Measurements from ENCODE around the gene GUCA1A.
"Not testable (repeated sequence)": the region's sequence is repeated elsewhere in the genome, so short reads cannot be mapped to it uniquely, and the experiment has no call there.

The GUCA1A gene

DNA sequence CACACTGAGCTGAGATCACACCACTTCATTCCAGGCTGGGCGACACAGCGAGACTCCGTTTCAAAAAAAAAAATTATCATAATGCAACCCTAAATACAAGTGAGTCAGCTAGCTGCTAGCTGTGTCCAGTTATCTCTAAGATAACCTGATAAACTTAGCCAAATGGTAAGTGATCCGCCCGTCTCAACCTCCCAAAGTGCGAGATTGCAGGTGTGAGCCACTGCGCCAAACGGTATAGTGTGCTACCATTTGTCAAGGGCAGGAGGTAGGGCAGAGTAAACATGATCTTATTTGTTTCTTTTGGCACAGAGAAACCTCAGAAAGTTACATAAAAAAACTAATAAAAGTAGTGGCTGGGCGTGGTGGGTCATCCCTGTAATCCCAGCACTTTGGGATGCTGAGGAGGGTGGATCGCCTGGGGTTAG, 26.0 kb upstream of the GUCA1A start:
- no peak overlapping the region for H3K27ac ChIP-seq (ENCODE audit: low read length)
- no peaks in the 10 kb centered on the region for H3K36me3 ChIP-seq (ENCODE audit: control insufficient read depth, insufficient read depth, low read length)
- H3K4me1 ChIP-seq (ENCODE audit: control insufficient read depth, insufficient read depth, low read length) = 0 out of 2 replicates have a peak, but pooled peaks cover 2% of the 10 kb centered on the region
- no CpG with 5 or more reads among the region's 10 CpGs for WGBS (ENCODE audit: insufficient coverage, insufficient read length)
- DNase-seq (ENCODE audit: low read depth, low spot score) = no peak
- H3K9me3 ChIP-seq (ENCODE audit: control insufficient read depth, insufficient read depth, low read length) = no peaks in the 10 kb centered on the region
- no peaks in the 10 kb centered on the region for H3K27me3 ChIP-seq (ENCODE audit: control insufficient read depth, insufficient read depth, low read length)
- H3K4me3 ChIP-seq (ENCODE audit: low read length) = no peak overlapping the region

DNA sequence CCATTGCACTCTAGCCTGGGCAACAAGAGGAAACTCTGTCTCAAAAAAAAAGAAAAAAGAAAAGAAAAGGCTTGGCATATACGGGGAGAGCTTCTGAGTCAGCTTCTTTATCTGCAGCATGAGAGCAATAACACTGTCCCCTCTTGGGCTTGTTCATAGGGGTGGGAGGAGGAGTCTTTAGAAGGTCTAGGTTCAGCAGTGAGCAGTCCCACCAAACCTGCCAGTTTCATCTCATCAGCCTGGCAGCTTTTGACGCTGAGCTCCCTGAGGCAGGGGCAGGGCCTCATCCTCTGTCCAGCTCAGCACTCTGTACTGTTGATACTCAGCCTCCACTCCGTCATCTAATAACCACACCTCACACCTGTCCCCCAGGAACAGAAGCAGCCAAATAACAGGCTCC, 25.1 kb upstream of the GUCA1A start:
- Histone ChIP-seq H3K27ac (ENCODE audit: low read length) (no peak overlapping the region), H3K4me3 (ENCODE audit: low read length) (no peak overlapping the region), H3K36me3 (ENCODE audit: control insufficient read depth, insufficient read depth, low read length) (no peaks in the 10 kb centered on the region), H3K9me3 (ENCODE audit: control insufficient read depth, insufficient read depth, low read length) (no peaks in the 10 kb centered on the region), H3K4me1 (ENCODE audit: control insufficient read depth, insufficient read depth, low read length) (0 out of 2 replicates have a peak, but pooled peaks cover 2% of the 10 kb centered on the region), H3K27me3 (ENCODE audit: control insufficient read depth, insufficient read depth, low read length) (no peaks in the 10 kb centered on the region)
- DNase-seq (ENCODE audit: low read depth, low spot score) = no peak
- WGBS (ENCODE audit: insufficient coverage, insufficient read length) = no CpG with 5 or more reads among the region's 3 CpGs

DNA sequence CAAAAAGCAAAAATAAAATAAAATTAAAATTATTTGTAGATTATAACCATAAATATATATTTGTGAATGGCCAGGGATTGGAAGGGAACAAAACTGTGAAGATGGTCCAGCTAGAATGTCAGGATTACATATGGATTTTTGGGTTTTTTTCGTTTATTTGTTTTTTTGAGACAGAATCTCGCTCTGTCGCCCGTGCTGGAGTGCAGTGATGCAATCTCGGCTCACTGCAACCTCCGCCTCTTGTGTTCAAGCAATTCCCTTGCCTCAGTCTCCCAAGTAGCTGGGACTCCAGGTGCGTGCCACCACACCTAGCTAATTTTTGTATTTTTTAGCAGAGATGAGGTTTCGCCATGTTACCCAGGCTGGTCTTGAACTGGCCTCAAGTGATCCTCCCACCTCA, 22.9 kb upstream of the GUCA1A start:
- DNase-seq (ENCODE audit: low read depth, low spot score) = no peak
- no CpG with 5 or more reads among the region's 8 CpGs for WGBS (ENCODE audit: insufficient coverage, insufficient read length)

GRCh38 chr6:42152024-42152423, 21.1 kb upstream of the GUCA1A start:
- DNase-seq (ENCODE audit: low read depth, low spot score) = no peak
- no CpG with 5 or more reads among the region's 8 CpGs for WGBS (ENCODE audit: insufficient coverage, insufficient read length)
- Histone ChIP-seq H3K27me3 (ENCODE audit: control insufficient read depth, insufficient read depth, low read length) (no peaks in the 10 kb centered on the region), H3K4me1 (ENCODE audit: control insufficient read depth, insufficient read depth, low read length) (peaks cover 5% of the 10 kb centered on the region), H3K27ac (ENCODE audit: low read length) (no peak overlapping the region), H3K36me3 (ENCODE audit: control insufficient read depth, insufficient read depth, low read length) (no peaks in the 10 kb centered on the region), H3K9me3 (ENCODE audit: control insufficient read depth, insufficient read depth, low read length) (no peaks in the 10 kb centered on the region), H3K4me3 (ENCODE audit: low read length) (no peak overlapping the region)

More for the DNA sequence above, 22.9 kb upstream of the GUCA1A start:
- Histone ChIP-seq H3K27ac (ENCODE audit: low read length) (no peak overlapping the region), H3K27me3 (ENCODE audit: control insufficient read depth, insufficient read depth, low read length) (no peaks in the 10 kb centered on the region), H3K36me3 (ENCODE audit: control insufficient read depth, insufficient read depth, low read length) (no peaks in the 10 kb centered on the region), H3K9me3 (ENCODE audit: control insufficient read depth, insufficient read depth, low read length) (no peaks in the 10 kb centered on the region), H3K4me3 (ENCODE audit: low read length) (no peak overlapping the region), H3K4me1 (ENCODE audit: control insufficient read depth, insufficient read depth, low read length) (0 out of 2 replicates have a peak, but pooled peaks cover 2% of the 10 kb centered on the region)

GRCh38 chr6:42152528-42153213, 20.5 kb upstream of the GUCA1A start:
- DNase-seq (ENCODE audit: low read depth, low spot score); H3K27ac ChIP-seq (ENCODE audit: low read length); H3K36me3 ChIP-seq (ENCODE audit: control insufficient read depth, insufficient read depth, low read length); H3K27me3 ChIP-seq (ENCODE audit: control insufficient read depth, insufficient read depth, low read length); H3K9me3 ChIP-seq (ENCODE audit: control insufficient read depth, insufficient read depth, low read length); H3K4me1 ChIP-seq (ENCODE audit: control insufficient read depth, insufficient read depth, low read length); H3K4me3 ChIP-seq (ENCODE audit: low read length): not testable (repeated sequence)
- 100% methylated on average over 1 of the region's 4 CpGs for WGBS (ENCODE audit: insufficient coverage, insufficient read length)

DNA sequence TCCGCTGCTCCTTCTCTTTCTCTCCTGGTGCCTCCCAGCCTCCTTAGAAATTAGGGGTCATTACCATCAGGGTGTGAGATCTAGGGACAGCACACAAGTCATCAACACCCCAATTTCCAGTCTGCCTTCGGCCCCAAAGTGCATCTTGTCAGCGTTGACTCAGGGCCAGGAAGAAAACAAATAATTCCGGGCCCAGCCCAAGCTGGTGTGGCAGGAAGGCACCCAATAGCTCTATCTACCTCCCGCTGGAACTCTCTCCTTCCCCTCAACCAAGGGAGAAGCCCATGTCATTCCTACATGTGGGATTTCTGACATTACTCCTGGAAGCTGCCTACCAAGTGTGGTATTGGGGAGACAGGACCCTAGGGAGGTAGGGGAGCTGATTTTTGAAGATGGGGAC, 19.2 kb upstream of the GUCA1A start:
- H3K4me1 ChIP-seq (ENCODE audit: control insufficient read depth, insufficient read depth, low read length) = peaks cover 3% of the 10 kb centered on the region
- no peaks in the 10 kb centered on the region for H3K36me3 ChIP-seq (ENCODE audit: control insufficient read depth, insufficient read depth, low read length)
- no peak overlapping the region for H3K4me3 ChIP-seq (ENCODE audit: low read length)
- H3K9me3 ChIP-seq (ENCODE audit: control insufficient read depth, insufficient read depth, low read length) = no peaks in the 10 kb centered on the region
- H3K27me3 ChIP-seq (ENCODE audit: control insufficient read depth, insufficient read depth, low read length) = no peaks in the 10 kb centered on the region
- no CpG with 5 or more reads among the region's 5 CpGs for WGBS (ENCODE audit: insufficient coverage, insufficient read length)
- no peak for DNase-seq (ENCODE audit: low read depth, low spot score)
- no peak overlapping the region for H3K27ac ChIP-seq (ENCODE audit: low read length)

DNA sequence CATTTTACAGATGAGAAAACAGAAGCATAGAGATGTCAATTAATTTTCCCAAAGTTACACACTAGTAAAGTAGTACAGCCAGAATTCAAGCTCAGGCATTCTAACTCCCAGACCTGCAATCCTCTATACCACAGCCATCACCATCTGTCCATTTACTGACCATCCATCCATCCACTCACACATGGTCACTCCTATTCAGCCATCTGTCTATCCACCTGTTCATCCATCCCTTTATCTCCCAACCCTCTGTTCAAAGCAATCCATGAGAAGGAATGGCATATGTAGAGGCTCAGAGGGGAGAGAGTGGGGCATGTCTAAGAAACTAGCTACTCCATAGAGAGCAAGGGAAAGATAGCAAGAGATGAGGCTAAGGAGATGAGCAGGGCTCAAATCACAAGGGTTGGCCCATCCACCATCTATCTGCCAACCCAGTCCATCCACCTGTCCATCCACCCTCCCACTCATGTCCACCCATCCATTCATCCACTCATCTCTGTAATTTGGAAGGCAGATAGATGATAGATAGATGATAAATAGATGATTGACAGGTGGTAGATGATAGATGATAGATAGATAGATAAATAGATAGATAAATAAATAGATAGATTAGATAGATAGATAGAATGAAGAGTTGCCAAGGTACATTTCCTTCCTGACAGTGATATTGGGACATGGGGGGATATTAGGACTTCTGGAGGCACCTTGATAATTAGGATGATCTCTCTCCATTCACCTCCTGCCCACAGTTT, 18.5 kb upstream of the GUCA1A start:
- Histone ChIP-seq H3K9me3 (ENCODE audit: control insufficient read depth, insufficient read depth, low read length) (no peaks in the 10 kb centered on the region), H3K4me3 (ENCODE audit: low read length) (no peak overlapping the region), H3K27me3 (ENCODE audit: control insufficient read depth, insufficient read depth, low read length) (no peaks in the 10 kb centered on the region), H3K27ac (ENCODE audit: low read length) (no peak overlapping the region), H3K36me3 (ENCODE audit: control insufficient read depth, insufficient read depth, low read length) (no peaks in the 10 kb centered on the region), H3K4me1 (ENCODE audit: control insufficient read depth, insufficient read depth, low read length) (peaks cover 3% of the 10 kb centered on the region)
- no peak for DNase-seq (ENCODE audit: low read depth, low spot score)

GRCh38 chr6:42155293-42155692, 17.9 kb upstream of the GUCA1A start:
- no peak for DNase-seq (ENCODE audit: low read depth, low spot score)
- Histone ChIP-seq H3K27ac (ENCODE audit: low read length) (no peak overlapping the region), H3K36me3 (ENCODE audit: control insufficient read depth, insufficient read depth, low read length) (no peaks in the 10 kb centered on the region), H3K27me3 (ENCODE audit: control insufficient read depth, insufficient read depth, low read length) (no peaks in the 10 kb centered on the region), H3K9me3 (ENCODE audit: control insufficient read depth, insufficient read depth, low read length) (no peaks in the 10 kb centered on the region), H3K4me1 (ENCODE audit: control insufficient read depth, insufficient read depth, low read length) (peaks cover 3% of the 10 kb centered on the region), H3K4me3 (ENCODE audit: low read length) (no peak overlapping the region)
- WGBS (ENCODE audit: insufficient coverage, insufficient read length) = no CpG with 5 or more reads among the region's 4 CpGs

GRCh38 chr6:42156638-42157037, 16.5 kb upstream of the GUCA1A start:
- Histone ChIP-seq H3K27ac (ENCODE audit: low read length) (no peak overlapping the region), H3K4me3 (ENCODE audit: low read length) (no peak overlapping the region), H3K4me1 (ENCODE audit: control insufficient read depth, insufficient read depth, low read length) (peaks cover 3% of the 10 kb centered on the region), H3K36me3 (ENCODE audit: control insufficient read depth, insufficient read depth, low read length) (no peaks in the 10 kb centered on the region), H3K9me3 (ENCODE audit: control insufficient read depth, insufficient read depth, low read length) (no peaks in the 10 kb centered on the region), H3K27me3 (ENCODE audit: control insufficient read depth, insufficient read depth, low read length) (no peaks in the 10 kb centered on the region)
- no CpG with 5 or more reads among the region's 3 CpGs for WGBS (ENCODE audit: insufficient coverage, insufficient read length)
- no peak for DNase-seq (ENCODE audit: low read depth, low spot score)

DNA sequence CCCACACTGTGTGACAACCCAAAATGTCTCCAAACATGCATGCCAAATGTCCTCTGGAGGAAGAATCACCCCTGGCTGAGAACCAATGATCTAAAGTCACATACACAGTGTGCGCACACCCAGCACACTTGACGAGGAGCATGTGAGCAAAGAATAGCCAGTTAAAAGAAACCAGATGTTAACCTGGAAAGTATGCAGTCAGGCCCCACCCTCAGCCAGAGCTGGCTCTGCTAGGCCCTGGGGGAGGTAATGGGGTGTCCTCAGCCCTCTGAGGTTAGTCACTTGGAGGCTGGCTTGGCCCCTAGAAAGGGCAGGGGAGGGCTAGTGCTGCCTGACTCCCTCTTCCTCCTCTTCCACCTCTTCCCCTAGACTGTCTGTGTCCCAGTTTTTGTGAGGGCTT, 15.2 kb upstream of the GUCA1A start:
- no peak overlapping the region for H3K27ac ChIP-seq (ENCODE audit: low read length)

GRCh38 chr6:42158631-42159030, 14.5 kb upstream of the GUCA1A start:
- WGBS (ENCODE audit: insufficient coverage, insufficient read length) = no CpG with 5 or more reads among the region's 2 CpGs
- Histone ChIP-seq H3K27me3 (ENCODE audit: control insufficient read depth, insufficient read depth, low read length) (no peaks in the 10 kb centered on the region), H3K4me1 (ENCODE audit: control insufficient read depth, insufficient read depth, low read length) (peaks cover 3% of the 10 kb centered on the region), H3K27ac (ENCODE audit: low read length) (no peak overlapping the region), H3K4me3 (ENCODE audit: low read length) (no peak overlapping the region), H3K36me3 (ENCODE audit: control insufficient read depth, insufficient read depth, low read length) (no peaks in the 10 kb centered on the region), H3K9me3 (ENCODE audit: control insufficient read depth, insufficient read depth, low read length) (no peaks in the 10 kb centered on the region)
- no peak for DNase-seq (ENCODE audit: low read depth, low spot score)

More for the DNA sequence above, 15.2 kb upstream of the GUCA1A start:
- Histone ChIP-seq H3K9me3 (ENCODE audit: control insufficient read depth, insufficient read depth, low read length) (no peaks in the 10 kb centered on the region), H3K36me3 (ENCODE audit: control insufficient read depth, insufficient read depth, low read length) (no peaks in the 10 kb centered on the region), H3K27me3 (ENCODE audit: control insufficient read depth, insufficient read depth, low read length) (no peaks in the 10 kb centered on the region), H3K4me3 (ENCODE audit: low read length) (no peak overlapping the region), H3K4me1 (ENCODE audit: control insufficient read depth, insufficient read depth, low read length) (peaks cover 3% of the 10 kb centered on the region)
- WGBS (ENCODE audit: insufficient coverage, insufficient read length) = no CpG with 5 or more reads among the region's 2 CpGs
- DNase-seq (ENCODE audit: low read depth, low spot score) = no peak
